ENCODE results near the gene TECR.
"Not testable (repeated sequence)": the region's sequence is repeated elsewhere in the genome, so short reads cannot be mapped to it uniquely, and the experiment has no call there.

The TECR gene

DNA sequence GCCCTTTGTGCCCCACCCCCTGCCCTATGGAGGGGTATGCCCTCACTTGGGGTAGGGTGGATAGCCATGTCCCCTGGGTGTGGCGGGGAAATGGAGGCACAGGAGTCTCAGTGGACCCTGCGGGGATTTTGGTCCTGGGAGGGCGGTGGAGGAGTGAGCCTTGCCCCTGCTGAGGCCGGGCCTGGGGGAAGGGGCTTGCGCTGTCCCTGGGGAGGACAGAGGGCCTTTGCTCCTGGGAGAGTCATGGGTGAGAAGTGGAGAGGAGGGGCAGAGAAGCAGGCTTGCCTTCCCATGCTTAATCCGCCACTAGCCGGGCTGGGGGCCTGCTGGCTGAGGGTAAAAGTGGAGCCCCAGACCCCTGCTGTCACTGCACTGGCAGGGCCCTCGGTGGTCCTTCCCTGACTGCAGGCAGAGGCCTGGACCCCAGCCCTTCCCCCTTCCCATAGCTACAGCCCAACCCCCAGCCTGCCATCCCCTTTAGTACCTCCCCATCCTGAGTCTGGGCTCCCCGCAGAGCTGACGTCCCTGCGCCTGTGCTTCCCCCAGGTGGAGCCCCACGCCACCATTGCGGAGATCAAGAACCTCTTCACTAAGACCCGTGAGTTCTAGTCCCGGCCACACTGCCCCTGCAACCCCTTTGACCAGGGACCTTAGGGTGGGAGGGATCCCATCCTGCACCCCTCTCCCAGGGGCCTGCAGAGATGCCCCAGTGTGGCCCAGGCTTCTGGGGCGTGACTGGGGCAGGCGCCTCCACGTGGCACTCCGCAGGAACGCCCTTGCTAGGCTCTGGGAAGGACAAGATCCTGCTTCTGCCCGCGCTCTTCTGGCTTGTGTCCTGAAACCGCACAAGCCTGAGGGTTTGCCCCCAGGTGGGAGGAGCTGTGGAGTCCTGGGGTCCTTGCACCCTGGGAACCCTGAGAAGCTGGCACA is 33.5 kb downstream of the TECR start:
- DNase-seq, result no peak

DNA sequence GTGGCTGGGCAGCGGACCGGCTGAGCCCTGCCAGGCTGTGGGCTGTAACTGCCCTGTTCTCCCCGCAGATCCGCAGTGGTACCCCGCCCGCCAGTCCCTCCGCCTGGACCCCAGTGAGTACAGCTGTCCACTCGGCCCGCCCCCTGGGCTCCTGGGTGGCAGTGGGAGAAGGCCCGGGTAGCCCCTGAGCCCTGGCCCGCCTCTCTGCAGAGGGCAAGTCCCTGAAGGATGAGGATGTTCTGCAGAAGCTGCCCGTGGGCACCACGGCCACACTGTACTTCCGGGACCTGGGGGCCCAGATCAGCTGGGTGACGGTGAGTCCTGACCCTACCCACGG is 34.2 kb downstream of the TECR start:
- no peak for DNase-seq

GRCh38 chr19:14563989-14564651 is 34.7 kb downstream of the TECR start:
- DNase-seq, result peak; percentile 26

DNA sequence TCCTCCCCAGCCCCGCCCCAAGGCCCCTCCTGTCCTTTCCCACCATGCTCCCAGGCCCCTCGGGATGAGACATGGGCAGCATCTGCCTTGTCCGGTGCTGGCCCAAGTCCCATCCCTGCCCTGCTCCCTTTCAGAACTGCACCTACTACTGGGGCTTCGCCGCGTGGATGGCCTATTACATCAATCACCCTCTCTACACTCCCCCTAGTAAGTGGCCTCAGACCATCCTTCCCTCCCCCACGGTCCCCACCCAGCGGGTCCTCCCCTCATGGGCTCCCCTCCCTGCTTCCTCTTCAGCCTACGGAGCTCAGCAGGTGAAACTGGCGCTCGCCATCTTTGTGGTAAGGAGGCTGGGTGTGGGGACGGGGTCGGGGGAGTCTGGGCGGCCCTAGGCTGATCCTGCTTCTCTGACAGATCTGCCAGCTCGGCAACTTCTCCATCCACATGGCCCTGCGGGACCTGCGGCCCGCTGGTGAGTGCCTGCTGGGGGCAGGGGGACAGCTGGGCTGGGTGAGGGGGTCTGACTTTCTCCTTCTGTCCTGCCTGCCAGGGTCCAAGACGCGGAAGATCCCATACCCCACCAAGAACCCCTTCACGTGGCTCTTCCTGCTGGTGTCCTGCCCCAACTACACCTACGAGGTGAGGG is 35.4 kb downstream of the TECR start:
- DNase-seq, result not testable (repeated sequence)

GRCh38 chr19:14565298-14565679 is 35.9 kb downstream of the TECR start:
- DNase-seq, result no peak

DNA sequence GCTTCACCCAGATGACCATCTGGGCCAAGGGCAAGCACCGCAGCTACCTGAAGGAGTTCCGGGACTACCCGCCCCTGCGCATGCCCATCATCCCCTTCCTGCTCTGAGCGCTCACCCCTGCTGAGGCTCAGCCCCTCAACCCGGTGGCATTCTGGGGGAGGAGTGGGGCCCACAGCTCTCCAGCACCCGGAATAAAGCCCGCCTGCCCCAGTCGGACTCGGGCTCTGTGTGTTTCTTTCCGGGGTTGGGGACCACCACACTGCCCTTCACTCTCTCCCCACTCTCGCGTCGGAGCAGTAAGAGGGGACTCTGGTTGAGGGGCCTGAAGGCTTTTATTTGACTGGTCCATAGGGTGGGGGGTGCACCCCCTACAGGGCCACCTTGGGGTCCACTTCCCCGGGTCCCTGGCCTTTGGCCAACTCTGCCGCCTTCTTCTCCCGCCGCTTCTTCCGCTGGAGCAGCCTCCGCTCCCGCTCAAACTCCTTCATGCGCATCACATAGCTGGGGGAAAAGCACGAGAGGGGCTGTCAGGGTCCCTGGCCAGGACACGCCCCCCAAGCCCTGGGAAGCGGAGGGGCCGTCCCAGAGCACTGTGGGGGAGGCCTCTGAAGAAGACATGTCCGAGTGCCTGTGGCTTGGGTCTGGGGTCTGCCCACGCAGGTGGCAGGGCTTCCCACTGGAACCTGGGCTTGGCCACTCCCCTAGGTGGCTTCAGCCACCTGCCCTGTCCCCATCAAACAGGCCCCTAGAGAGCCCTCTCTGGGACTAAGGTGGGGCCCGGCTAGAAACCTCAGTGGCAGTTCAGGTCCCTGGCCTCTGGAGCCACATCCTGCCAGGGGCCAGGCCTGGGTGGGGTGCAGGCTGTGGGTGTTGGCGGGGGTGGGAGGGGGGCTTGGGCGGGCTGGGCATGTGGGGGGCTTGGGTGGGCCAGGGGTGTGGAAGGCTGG is 36.6 kb downstream of the TECR start:
- no peak for DNase-seq

DNA sequence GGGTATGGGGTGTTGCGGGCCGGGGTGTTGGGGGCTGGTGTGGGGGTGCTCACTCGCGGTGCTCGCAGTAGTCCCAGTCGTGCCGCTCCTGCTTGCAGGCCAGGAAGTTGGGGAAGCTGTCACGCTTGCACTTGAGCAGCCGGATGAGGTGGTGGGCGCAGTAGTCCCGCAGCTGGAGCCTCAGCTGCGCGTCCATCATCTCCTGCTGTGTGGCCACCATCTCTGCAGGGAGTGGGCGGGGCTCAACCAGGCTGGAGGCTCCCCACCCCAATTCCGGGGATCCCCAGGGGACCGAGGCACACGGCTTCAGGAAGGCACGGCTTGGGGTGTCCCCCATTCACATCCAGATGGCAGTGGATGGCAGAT is 37.3 kb downstream of the TECR start:
- no peak for DNase-seq

- no peak for DNase-seq
Observed at GRCh38 chr19:14567079-14567478, 37.7 kb downstream of the TECR start.

- DNase-seq, result no peak
Observed at GRCh38 chr19:14570864-14571527, 41.6 kb downstream of the TECR start.

DNA sequence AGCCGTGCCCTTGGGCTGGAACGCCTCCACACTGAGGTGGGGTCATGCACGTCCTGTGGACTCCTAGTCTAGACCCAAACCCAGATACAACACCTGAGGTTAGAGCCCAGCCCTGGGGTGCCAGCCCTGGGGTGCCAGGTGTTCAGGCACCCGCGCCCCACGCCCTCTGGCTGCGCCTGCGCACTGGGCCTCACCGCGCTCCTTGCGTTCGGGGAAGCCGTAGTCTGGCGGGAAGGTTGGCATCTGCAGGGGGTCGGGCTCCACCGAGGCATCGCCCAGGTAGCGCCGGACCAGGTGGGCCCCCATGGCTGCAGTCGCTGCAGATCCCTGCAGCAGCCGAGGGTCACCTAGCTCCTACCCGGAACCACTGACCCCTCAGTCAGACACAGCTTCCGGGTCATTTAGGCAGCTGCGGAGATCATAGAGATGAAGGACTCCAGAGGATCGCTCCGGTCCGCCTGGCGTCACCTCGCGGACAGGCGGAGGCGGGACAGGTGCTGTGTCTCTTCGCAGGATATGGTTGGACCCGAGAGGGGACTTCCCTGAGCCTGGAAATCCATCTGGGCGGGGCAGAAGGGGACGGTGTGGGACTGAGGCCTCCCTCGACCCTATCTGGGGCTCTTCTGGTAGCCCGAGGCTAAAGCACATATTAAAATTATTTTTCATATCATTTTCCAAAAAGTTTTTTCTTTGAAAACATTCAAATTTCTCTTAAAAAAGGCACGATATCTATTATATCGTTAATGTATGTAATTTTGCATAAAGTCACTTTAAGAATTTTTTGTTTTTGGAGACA is 42.5 kb downstream of the TECR start, which contains the start of gene NDUFB7:
NDUFB7 (minus strand) TSS at position 372 of the 796 bp plus-strand sequence; CDS start at position 306, 66 bp downstream.
- DNase-seq, result peak; percentile 96

DNA sequence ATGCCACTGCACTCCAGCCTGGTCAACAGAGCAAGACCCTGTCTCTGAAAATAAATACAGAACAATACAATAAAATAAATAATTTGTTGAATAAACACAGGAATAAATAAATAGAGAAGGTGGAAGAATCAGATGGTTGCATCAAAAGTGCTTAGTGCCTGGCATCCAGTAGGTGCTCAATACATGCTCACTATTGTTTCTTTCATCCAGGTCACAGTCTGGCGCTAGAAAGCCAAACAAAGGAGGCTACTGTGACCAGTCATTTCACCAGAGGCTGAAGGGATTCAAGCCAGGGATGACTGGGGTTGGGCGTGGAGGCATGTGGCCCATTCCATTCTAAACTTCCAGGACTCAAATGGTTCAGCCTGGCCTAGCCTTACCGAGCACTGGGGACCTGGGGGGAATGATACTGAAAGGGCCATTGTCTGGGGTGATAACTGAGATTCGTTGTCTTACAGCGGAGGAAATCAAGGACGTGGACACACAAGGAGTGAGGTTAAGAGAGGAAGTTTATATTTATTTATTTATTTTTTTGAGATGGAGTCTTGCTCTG is 46.1 kb downstream of the TECR start:
- DNase-seq, result no peak

DNA sequence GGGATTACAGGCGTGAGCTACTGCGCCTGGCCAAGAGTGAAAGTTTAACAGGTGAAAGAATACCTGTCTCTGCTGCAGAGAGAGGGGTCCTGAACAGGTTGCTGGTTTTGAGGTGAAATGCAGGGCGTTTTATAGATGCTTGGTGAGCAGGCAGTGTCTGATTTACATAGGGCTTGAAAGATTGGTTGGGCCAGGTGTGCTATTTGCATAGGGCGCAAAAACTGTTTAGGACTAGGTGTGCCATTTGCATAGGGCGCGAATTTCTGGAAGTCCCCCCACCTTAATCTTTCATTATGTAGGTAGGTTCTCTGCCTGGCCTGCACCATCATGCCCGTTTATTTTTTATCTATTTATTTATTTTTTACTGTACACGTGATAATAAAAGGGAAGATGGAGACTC is 47.0 kb downstream of the TECR start:
- no peak for DNase-seq

DNA sequence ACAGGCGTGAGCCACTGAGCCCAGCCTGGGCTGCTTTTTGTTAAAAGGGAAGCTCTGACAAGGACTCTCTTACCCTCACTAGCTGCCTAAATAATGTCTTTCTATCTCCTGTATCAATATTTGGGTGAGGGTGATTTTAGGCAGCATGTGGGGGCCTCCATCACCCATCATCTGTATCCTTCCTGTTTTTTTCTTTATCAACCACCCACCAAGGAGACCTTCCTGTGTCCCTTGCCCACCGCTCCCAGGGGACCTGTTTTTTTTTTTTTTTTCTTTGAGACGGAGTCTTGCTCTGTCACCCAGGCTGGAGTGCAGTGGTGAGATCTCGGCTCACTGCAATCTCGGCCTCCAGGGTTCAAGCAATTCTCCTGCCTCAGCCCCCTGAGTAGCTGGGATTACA is 47.9 kb downstream of the TECR start:
- DNase-seq, result no peak

DNA sequence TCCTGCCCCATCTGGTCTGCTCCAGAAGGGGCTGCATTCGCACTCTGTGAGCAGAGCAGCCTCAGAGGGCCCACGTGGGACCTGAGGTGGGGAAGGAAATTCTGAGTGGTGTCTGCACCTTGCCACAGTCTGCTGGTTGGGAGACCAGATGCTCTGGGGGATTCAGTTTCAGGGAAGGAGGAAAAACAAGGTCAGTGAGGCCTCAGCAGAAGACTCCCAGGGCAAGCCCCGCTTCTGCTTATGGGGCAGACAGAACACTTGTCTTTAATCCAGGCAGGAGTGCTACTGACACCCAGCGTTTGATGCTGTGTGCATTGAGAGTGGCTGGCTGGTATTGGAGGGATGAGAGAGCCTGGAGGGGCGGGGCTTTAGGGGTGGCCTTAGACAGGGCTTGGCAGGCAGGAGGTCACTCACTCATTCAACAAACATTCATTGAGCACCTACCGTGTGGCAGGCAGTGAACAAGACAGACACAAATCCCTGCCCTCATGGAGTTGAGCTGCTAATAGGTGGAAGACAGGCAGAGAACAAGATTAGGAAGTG is 48.6 kb downstream of the TECR start:
- peak; percentile 18 for DNase-seq

GRCh38 chr19:14580623-14581237 is 51.3 kb downstream of the TECR start:
- no peak for DNase-seq

- DNase-seq, result no peak
Observed at GRCh38 chr19:14582894-14583340, 53.5 kb downstream of the TECR start, which contains the start of gene CLEC17A. Gene CLEC17A, plus strand, starts transcription at chr19:14583084. Its CDS starts 77 bp downstream, at chr19:14583161.

GRCh38 chr19:14584372-14584771 is 55.0 kb downstream of the TECR start:
- DNase-seq, result not testable (repeated sequence)

DNA sequence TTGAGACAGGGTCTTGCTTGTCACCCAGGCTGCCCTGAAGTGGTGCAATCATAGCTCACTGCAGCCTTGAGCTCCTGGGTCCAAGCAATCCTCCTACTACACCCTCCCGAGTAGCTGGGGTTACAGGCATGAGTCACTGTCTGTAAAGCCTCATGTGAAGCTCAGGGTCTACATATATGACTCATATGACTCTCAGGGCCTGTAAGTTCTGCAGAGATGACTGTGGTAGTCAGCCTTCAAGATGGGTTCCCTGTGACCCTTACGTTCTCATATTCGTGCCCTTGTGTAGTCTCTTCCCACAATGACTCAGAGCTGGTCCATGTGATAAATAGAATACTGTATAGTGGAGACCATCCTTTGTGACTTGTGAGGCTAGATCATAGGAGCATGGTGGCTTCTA is 55.8 kb downstream of the TECR start:
- not testable (repeated sequence) for DNase-seq

DNA sequence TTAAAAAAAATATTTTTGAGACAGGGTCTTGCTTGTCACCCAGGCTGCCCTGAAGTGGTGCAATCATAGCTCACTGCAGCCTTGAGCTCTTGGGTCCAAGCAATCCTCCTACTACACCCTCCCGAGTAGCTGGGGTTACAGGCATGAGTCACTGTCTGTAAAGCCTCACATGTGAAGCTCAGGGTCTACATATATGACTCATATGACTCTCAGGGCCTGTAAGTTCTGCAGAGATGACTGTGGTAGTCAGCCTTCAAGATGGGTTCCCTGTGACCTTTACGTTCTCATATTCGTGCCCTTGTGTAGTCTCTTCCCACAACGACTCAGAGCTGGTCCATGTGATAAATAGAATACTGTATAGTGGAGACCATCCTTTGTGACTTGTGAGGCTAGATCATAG is 60.0 kb downstream of the TECR start:
- not testable (repeated sequence) for DNase-seq

DNA sequence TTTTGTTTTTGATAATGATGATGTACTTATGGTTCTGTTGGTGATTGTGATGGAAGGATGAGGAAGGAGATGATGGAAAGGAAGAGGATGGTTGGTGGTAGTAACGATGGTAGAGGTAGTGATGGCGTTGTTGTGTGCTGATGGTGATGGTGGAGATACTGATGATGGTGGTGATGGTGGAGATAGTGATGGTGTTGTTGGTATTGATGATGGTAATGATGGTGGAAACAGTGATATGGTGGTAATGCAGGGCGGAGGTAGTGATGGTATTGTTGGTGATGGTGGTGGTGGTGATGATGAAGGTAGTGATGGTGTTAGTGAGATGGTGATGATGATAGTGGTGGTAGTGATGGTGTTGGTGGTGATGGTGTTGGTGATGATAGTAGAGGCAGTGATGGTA is 66.2 kb downstream of the TECR start:
- DNase-seq, result no peak
